Measurements from ENCODE around the gene ADK. TPM values are rescaled to one million over a fixed set of nuclear protein-coding genes. Genes with fewer than 3 reads are reported as not detected.

ADK gene
- total and polyA plus RNA-seq, 2 of the 13 experiments (the other 11 are each of a cell fraction or from before 2014, with no cell fraction given) = 48.6 to 79.1 TPM

- no peak for FAIRE-seq
- Histone ChIP-seq H3K27me3 (ENCODE audit: control insufficient read depth in 1 of 2, insufficient read depth in 2 of 2, low read length in 2 of 2) (peaks cover 0 to 4% of the 10 kb centered on the region in 2 experiments; a peak in 1 of 5 replicates), H3K79me2 (ENCODE audit: insufficient read depth, low read length) (peaks cover 74% of the 10 kb centered on the region), H3K4me1 (ENCODE audit: insufficient read depth, low read length) (peaks cover 55% of the 10 kb centered on the region), H4K20me1 (ENCODE audit: insufficient read depth, low read length) (no peaks in the 10 kb centered on the region), H3K9me3 (ENCODE audit: low read length) (no peaks in the 10 kb centered on the region), H3K4me3 (replicated peaks in 1 of 3; ENCODE audit: insufficient read depth in 1 of 3, low read depth in 2 of 3, low read length in 3 of 3) (peak overlapping the region in 2 of 3 experiments; percentile 7 to 18; a peak in 2 of 6 replicates), H3K4me2 (ENCODE audit: low read depth, low read length) (peak overlapping the region; percentile 95), H3K36me3 (replicated peaks in 1 of 2; ENCODE audit: control insufficient read depth in 1 of 2, insufficient read depth in 2 of 2, low read length in 2 of 2) (peaks cover 0 to under 1% of the 10 kb centered on the region in 2 experiments; a peak in 2 of 5 replicates), H3K27ac (ENCODE audit: extremely low read length, insufficient read depth, low read length) (no peak overlapping the region), H2AFZ (ENCODE audit: low read length) (no peak overlapping the region), H3K9ac (ENCODE audit: insufficient read depth, low read depth, low read length) (peak overlapping the region; percentile 26; the same call in 1 of the 2 replicates)
- ATAC-seq = no peak
- ChIA-PET CTCF (ENCODE audit: low intra/inter-chr PET ratio, low total read pairs) (interaction anchor here (0.9 kb wide), 1 partner anchor 60 kb away, joined by 5 read pairs; no protein-coding TSS in a partner anchor), POLR2A (no interaction called here)
- TF ChIP-seq ZSCAN22 (CRISPR knock-in tag; IDR thresholded peaks at IDR 0.05) (no peak), STAT5B (CRISPR knock-in tag; IDR thresholded peaks at IDR 0.05) (no peak), TEAD3 (CRISPR knock-in tag; optimal IDR thresholded peaks at IDR 0.05; ENCODE audit: borderline replicate concordance) (peak; percentile 94), PATZ1 (CRISPR knock-in tag; IDR thresholded peaks at IDR 0.05) (no peak), ZNF335 (CRISPR knock-in tag; IDR thresholded peaks at IDR 0.05) (peak; percentile 49; the same call in 1 of the 2 replicates)
- intact Hi-C loops (cut with micrococcal nuclease; ENCODE audit: unreplicated experiment) = loop anchor here (10.0 kb wide), 1 partner anchor 62 kb away; no protein-coding TSS in a partner anchor
- no TSS peak for BruUV-seq (replicated peaks)
- peak; percentile 58 for DNase-seq (ENCODE audit: low spot score)
- in situ Hi-C loops (cut with HindIII; ENCODE audit: extremely low pct_ligation_motif_present, low pct_unique_long_range_greater_than_20kb) = no loop called here
- 53% methylated on average over 4 of the region's 4 CpGs for WGBS (ENCODE audit: low lambda C conversion rate)
Observed at GRCh38 chr10:74153123-74153522, 2.1 kb downstream of the ADK start.

GRCh38 chr10:74153676-74154075 lies 2.7 kb downstream of the ADK start:
- H3K36me3 ChIP-seq (replicated peaks in 1 of 2; ENCODE audit: control insufficient read depth in 1 of 2, insufficient read depth in 2 of 2, low read length in 2 of 2) = no peaks in the 10 kb centered on the region; a peak in 1 of 5 replicates
- no peak overlapping the region for H2AFZ ChIP-seq (ENCODE audit: low read length)
- peaks cover 73% of the 10 kb centered on the region for H3K79me2 ChIP-seq (ENCODE audit: insufficient read depth, low read length)
- H3K27ac ChIP-seq (ENCODE audit: extremely low read length, insufficient read depth, low read length) = no peak overlapping the region
- 92% methylated on average over 4 of the region's 4 CpGs for WGBS (ENCODE audit: low lambda C conversion rate)
- ATAC-seq (no peak), DNase-seq (ENCODE audit: low spot score) (no peak), FAIRE-seq (no peak)
- H3K9ac ChIP-seq (ENCODE audit: insufficient read depth, low read depth, low read length) = peak overlapping the region; percentile 26; the same call in 1 of the 2 replicates
- H3K4me1 ChIP-seq (ENCODE audit: insufficient read depth, low read length) = peaks cover 50% of the 10 kb centered on the region
- in situ Hi-C loops (cut with HindIII; ENCODE audit: extremely low pct_ligation_motif_present, low pct_unique_long_range_greater_than_20kb) = no loop called here
- no peaks in the 10 kb centered on the region for H4K20me1 ChIP-seq (ENCODE audit: insufficient read depth, low read length)
- peaks cover 0 to 4% of the 10 kb centered on the region in 2 experiments; a peak in 1 of 5 replicates for H3K27me3 ChIP-seq (ENCODE audit: control insufficient read depth in 1 of 2, insufficient read depth in 2 of 2, low read length in 2 of 2)
- POLR2A ChIA-PET = no interaction called here
- intact Hi-C loops (cut with micrococcal nuclease; ENCODE audit: unreplicated experiment) = loop anchor here (10.0 kb wide), 1 partner anchor 61 kb away; no protein-coding TSS in a partner anchor
- H3K9me3 ChIP-seq (ENCODE audit: low read length) = no peaks in the 10 kb centered on the region
- CTCF ChIA-PET (ENCODE audit: low intra/inter-chr PET ratio, low total read pairs) = no interaction called here
- peak overlapping the region in 1 of 3 experiments; percentile 7; a peak in 1 of 6 replicates for H3K4me3 ChIP-seq (replicated peaks in 1 of 3; ENCODE audit: insufficient read depth in 1 of 3, low read depth in 2 of 3, low read length in 3 of 3)
- peak overlapping the region; percentile 95 for H3K4me2 ChIP-seq (ENCODE audit: low read depth, low read length)
- BruUV-seq (replicated peaks) = no TSS peak
- TF ChIP-seq ZBTB46 (CRISPR knock-in tag; IDR thresholded peaks at IDR 0.05; ENCODE audit: borderline replicate concordance) (no peak), FOXK2 (IDR thresholded peaks at IDR 0.05) (no peak), PRPF4 (IDR thresholded peaks at IDR 0.05; ENCODE audit: low read depth, low read length, poor library complexity, severe bottlenecking) (no peak), ZNF33B (CRISPR knock-in tag; IDR thresholded peaks at IDR 0.05) (no peak), JARID2 (CRISPR knock-in tag; IDR thresholded peaks at IDR 0.05; ENCODE audit: insufficient replicate concordance) (no peak), MATR3 (CRISPR knock-in tag; IDR thresholded peaks at IDR 0.05) (no peak), NAIF1 (CRISPR knock-in tag; IDR thresholded peaks at IDR 0.05; ENCODE audit: borderline replicate concordance) (no peak), YY1 (IDR thresholded peaks at IDR 0.05; ENCODE audit: insufficient read depth, insufficient replicate concordance, low read depth, low read length) (no peak), NR2C2 (CRISPR knock-in tag; IDR thresholded peaks at IDR 0.05; ENCODE audit: borderline replicate concordance) (no peak), ATF1 (CRISPR knock-in tag; IDR thresholded peaks at IDR 0.05) (no peak), ZFP37 (CRISPR knock-in tag; IDR thresholded peaks at IDR 0.05; ENCODE audit: borderline replicate concordance) (no peak)
